Forelimb muscle (tissue), 1 donor: ENCODE measurements around the gene SLC17A8. TPM values are rescaled to one million over a fixed set of nuclear protein-coding genes. Genes with fewer than 3 reads are reported as not detected.
"Not testable (repeated sequence)": the region's sequence is repeated elsewhere in the genome, so short reads cannot be mapped to it uniquely, and the experiment has no call there.

Experiments
- DNase-seq: peaks from one replicate; pipeline ENCODE4 v3.0.0-alpha.2; 2013; ENCODE audit warnings: low read depth
- polyA plus RNA-seq: library from polyadenylated mRNA; unstranded; fragments of 120-200 nt; gene quantifications from one replicate; pipeline ENCODE4 v1.2.1, GENCODE V29; 2013; ENCODE audit not compliant: insufficient read length

Gene SLC17A8
- polyA plus RNA-seq, 1 donor: 0.06 TPM

GRCh38 chr12:100426145-100426544 is 69.3 kb downstream of the SLC17A8 start:
- no peak for DNase-seq

- no peak for DNase-seq
Measured at GRCh38 chr12:100427078-100427477, 70.2 kb downstream of the SLC17A8 start.

GRCh38 chr12:100430251-100430650 is 73.4 kb downstream of the SLC17A8 start:
- DNase-seq: not testable (repeated sequence)

GRCh38 chr12:100433701-100434100 is 76.8 kb downstream of the SLC17A8 start:
- DNase-seq: no peak

GRCh38 chr12:100434177-100434576 is 77.3 kb downstream of the SLC17A8 start:
- DNase-seq: no peak

- no peak for DNase-seq
Measured at GRCh38 chr12:100435957-100436356, 79.1 kb downstream of the SLC17A8 start.

- DNase-seq: no peak
Measured at GRCh38 chr12:100437038-100437841, 80.4 kb downstream of the SLC17A8 start.

- no peak for DNase-seq
Measured at GRCh38 chr12:100439797-100440196, 82.9 kb downstream of the SLC17A8 start.

GRCh38 chr12:100442403-100442802 is 85.5 kb downstream of the SLC17A8 start:
- DNase-seq: no peak

GRCh38 chr12:100443434-100443833 is 86.6 kb downstream of the SLC17A8 start:
- DNase-seq: no peak

GRCh38 chr12:100445081-100445481 is 88.2 kb downstream of the SLC17A8 start:
- no peak for DNase-seq

GRCh38 chr12:100447381-100447780 is 90.5 kb downstream of the SLC17A8 start:
- no peak for DNase-seq

GRCh38 chr12:100448656-100449055 is 91.8 kb downstream of the SLC17A8 start:
- DNase-seq: no peak

- DNase-seq: no peak
Measured at GRCh38 chr12:100450735-100451134, 93.9 kb downstream of the SLC17A8 start.

- DNase-seq: no peak
Measured at GRCh38 chr12:100453951-100454350, 97.1 kb downstream of the SLC17A8 start.

GRCh38 chr12:100455896-100456295 is 99.0 kb downstream of the SLC17A8 start:
- DNase-seq: no peak

- DNase-seq: no peak
Measured at GRCh38 chr12:100458191-100458590, 101.3 kb downstream of the SLC17A8 start.

GRCh38 chr12:100460702-100461101 is 103.8 kb downstream of the SLC17A8 start:
- DNase-seq: no peak

- no peak for DNase-seq
Measured at GRCh38 chr12:100461330-100461973, 104.6 kb downstream of the SLC17A8 start.

GRCh38 chr12:100463661-100464060 is 106.8 kb downstream of the SLC17A8 start:
- DNase-seq: no peak

GRCh38 chr12:100464529-100464928 is 107.7 kb downstream of the SLC17A8 start:
- no peak for DNase-seq

- DNase-seq: no peak
Measured at GRCh38 chr12:100468126-100468525, 111.3 kb downstream of the SLC17A8 start.
